HG02642 (cell line): ENCODE results near the gene RASIP1.
"Not testable (repeated sequence)": the region's sequence is repeated elsewhere in the genome, so short reads cannot be mapped to it uniquely, and the experiment has no call there.

ENCODE experiments used
- ATAC-seq: cut with Tn5 transposase; IDR thresholded peaks from one replicate; pipeline ENCODE4 v1.9.1; 2021; ENCODE audit warnings: mild to moderate bottlenecking; ENCODE audit not compliant: unreplicated experiment, poor library complexity

Gene RASIP1

GRCh38 chr19:48713041-48713863, 27.2 kb downstream of the RASIP1 start:
- ATAC-seq: no peak

GRCh38 chr19:48711106-48711662, 29.2 kb downstream of the RASIP1 start:
- no peak for ATAC-seq

DNA sequence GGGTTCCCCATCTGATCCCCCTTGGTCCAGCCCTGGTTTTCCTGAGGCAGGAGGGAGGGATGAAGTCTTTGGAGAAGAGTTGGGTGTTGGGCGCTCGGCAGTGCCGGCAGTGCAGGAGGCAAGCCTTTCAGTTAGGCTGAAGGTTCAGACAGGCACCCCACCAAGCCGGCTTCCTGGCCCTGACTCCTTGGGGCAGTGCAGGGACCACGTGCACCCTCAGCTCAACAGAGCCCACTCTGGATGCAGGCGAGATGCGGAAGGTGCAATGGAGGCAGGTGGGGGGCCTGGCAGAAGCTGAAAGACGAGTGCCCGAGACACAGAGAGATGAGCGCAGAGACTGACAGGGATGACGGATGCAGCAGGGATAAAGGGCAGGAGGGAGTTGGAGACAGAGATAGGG, 31.9 kb downstream of the RASIP1 start:
- ATAC-seq: no peak

- ATAC-seq: no peak
Measured at GRCh38 chr19:48705431-48705830, 35.0 kb downstream of the RASIP1 start.

- no peak for ATAC-seq
Measured at GRCh38 chr19:48703316-48703715, 37.1 kb downstream of the RASIP1 start.

GRCh38 chr19:48702701-48703100, 37.7 kb downstream of the RASIP1 start:
- no peak for ATAC-seq

DNA sequence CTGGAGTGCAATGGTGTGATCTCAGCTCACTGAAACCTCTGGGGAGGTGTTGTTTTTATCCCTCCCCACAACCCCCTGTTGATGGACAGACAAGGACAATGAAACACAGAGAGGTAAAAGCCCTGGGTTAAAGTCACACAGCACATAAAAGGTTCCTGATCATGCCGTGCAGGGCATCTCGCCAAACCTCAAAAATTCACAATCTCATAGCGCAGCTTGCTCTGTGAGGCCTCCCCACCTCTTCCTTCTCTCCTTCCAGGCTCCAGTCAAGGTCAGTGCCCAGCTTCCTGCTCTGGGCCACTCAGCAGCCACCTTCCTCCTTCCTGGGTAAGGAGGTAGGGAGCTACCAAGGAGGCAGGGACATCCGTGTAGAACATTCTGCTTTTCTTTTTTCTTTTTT, 42.4 kb downstream of the RASIP1 start:
- no peak for ATAC-seq

DNA sequence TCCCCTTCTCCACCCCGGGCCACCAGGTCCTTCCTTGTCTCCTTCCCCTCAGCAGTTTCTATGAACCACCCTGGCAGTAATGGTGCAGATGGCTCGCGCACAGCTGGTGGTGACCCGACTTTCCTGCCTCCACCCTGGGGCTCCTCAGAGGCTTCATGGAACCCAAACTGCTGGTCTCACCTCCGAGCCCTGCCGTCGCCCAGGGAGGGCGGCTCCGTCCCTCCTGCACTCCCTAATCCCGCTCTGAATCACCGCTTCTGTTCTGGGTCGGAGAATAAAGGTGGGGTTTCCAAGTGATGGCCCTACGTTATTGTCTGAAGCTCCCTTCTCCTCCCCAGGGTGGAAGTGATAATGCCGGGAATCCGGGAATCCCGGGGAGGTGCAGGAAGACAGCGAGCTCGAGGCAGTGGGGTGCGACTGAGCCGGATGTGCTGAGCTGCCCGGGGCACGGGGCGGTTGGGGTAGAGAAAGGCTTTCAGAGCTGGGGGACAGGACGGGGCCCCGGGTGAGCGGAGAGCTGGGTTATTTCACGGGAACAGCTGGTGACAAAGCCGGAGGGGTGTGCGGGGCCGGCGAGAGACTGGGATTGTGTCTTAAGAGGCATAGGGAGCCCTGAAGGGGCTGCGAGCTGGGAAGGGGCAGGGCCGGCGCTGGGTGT, 43.9 kb downstream of the RASIP1 start:
- no peak for ATAC-seq

DNA sequence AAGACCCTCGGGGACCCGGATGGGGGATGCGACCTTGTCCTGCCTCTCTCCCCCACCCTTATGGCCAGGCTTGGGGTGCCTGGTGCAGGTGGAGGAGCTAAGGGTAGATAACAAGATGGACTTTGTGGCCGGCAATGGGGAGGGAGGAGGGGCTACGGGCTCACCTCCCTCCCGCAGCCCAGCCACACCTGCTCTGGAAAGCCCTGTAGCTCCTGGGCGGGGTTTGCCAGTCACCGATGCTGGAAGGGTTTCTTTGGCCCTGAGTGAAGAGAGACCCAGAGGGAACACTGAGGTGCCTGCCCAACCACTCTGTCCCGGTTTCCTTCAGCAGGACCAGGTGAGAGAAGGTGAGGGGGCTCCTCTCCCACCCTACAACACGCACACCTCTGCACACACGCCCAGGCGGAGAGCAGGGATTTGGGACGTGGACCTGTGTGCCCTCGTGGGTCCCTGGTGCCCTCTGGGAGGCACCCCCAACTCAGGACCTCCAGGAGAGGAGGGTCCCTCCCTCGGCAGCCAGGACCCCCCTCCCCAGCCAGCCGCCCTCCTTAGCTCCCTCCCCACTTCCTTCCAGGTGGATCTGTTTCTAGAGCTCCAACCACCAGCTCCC, 44.6 kb downstream of the RASIP1 start, which contains the start of gene FUT2:
TSS of gene FUT2 (plus strand) at position 229 of the 610 bp plus-strand sequence. CDS start 6,986 bp downstream, outside the sequence.
- ATAC-seq: no peak

GRCh38 chr19:48693629-48694028, 46.8 kb downstream of the RASIP1 start:
- ATAC-seq: not testable (repeated sequence)

DNA sequence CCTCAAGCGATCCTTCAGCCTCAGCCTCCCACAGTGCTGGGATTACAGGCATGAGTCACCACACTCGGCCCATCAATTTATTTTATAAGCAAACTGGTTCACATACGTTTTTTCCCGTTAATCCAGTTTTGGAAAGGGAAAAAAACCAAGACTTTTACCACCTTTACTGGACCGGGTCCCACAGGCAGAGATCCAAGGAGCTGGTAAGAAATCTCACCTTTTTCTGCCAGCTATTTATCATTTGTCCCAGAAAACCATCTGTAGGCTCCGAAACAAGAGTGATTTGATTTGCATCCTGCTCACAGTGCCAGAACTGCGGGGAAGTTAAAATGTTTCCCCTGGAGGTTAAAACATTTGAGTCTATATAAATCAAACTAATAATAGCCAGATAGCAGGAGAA, 51.0 kb downstream of the RASIP1 start:
- ATAC-seq: no peak

- ATAC-seq: no peak
Measured at GRCh38 chr19:48687776-48688175, 52.6 kb downstream of the RASIP1 start.

- ATAC-seq: not testable (repeated sequence)
Measured at GRCh38 chr19:48686637-48687036, 53.8 kb downstream of the RASIP1 start.

GRCh38 chr19:48686088-48686487, 54.3 kb downstream of the RASIP1 start:
- ATAC-seq: no peak

DNA sequence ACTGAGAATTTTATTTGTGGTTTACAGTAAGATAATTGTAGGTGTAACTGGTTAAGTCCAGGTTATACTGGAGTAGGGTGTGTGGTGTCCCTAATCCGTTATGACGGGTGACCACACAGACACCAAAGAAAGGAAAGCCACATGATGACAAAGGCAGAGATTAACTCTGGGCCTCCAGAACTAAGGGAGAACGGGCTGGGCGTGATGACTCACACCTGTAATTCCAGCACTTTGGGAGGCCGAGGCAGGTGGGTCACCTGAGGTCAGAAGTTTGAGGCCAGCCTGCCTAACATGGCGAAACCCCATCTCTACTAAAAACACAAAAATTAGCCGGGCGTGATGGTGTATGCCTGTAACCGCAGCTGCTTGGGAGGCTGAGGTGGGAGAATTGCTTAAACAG, 54.8 kb downstream of the RASIP1 start:
- ATAC-seq: no peak

DNA sequence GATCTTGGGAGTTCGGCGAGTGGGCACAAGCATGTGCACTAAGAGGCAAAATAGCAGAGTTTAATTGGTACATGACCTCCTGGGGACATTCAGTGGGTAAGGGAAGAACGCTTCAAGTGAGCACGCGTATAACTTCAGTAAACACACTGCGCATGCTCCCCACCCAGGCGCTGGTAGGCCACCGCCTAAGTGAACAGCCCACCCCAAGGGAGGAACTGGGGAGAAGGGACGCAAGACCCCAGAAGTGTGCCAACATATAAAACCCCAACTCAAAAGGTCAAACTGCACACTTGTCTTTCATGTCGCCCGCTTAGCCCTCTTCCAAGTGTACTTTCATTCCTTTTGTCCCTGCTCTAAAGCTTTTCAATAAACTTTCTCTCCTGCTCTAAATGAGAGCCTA, 57.1 kb downstream of the RASIP1 start:
- no peak for ATAC-seq

- no peak for ATAC-seq
Measured at GRCh38 chr19:48681127-48681470, 59.3 kb downstream of the RASIP1 start.

DNA sequence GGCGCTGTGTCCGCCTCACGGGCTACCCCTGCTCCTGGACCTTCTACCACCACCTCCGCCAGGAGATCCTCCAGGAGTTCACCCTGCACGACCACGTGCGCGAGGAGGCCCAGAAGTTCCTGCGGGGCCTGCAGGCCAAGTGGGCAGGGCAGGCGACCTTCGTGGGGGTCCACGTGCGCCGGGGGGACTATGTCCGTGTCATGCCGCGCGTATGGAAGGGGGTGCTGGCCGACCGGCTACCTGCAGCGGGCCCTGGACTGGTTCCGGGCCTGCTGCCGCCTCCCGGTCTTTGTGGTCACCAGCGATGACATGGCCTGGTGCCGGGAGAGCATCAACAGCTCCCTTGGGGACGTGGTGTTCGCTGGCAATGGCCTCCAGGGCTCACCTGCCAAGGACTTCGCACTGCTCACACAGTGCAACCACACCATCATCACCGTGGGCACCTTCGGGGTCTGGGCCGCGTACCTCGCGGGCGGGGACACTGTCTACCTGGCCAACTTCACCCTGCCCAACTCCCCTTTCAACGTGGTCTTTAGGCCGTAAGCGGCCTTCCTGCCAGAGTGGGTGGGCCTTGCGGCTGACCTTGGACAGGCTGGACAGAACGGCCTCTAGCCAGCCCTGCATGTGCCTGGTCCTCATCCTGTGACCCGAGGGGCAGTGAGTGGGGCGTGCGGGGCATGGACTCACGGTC, 59.8 kb downstream of the RASIP1 start:
- no peak for ATAC-seq

GRCh38 chr19:48680006-48680405, 60.4 kb downstream of the RASIP1 start:
- ATAC-seq: not testable (repeated sequence)

- no peak for ATAC-seq
Measured at GRCh38 chr19:48678201-48678600, 62.2 kb downstream of the RASIP1 start.
